Effector memory CD4-positive, alpha-beta T cell (primary cell): Measurements from ENCODE around the gene EMC6.

Source experiments
- DNase-seq, 3 donors: peaks; one replicate each; pipeline ENCODE4 v3.0.0-alpha.2; 2020
- H3K27ac ChIP-seq: 2 replicates; pipeline ENCODE4 v1.7.0; 2013; ENCODE audit warnings: mild to moderate bottlenecking, low read length, moderate library complexity; ENCODE audit not compliant: insufficient read depth, poor library complexity, severe bottlenecking
- H3K27me3 ChIP-seq: replicated peaks from 2 replicates; pipeline ENCODE4 v1.7.0; 2013; ENCODE audit warnings: mild to moderate bottlenecking, low read length; ENCODE audit not compliant: insufficient read depth, control insufficient read depth, poor library complexity, severe bottlenecking
- H3K36me3 ChIP-seq: 2 replicates; pipeline ENCODE4 v1.7.0; 2013; ENCODE audit warnings: mild to moderate bottlenecking, low read length, moderate library complexity; ENCODE audit not compliant: control insufficient read depth, insufficient read depth
- H3K4me1 ChIP-seq: 2 replicates; pipeline ENCODE4 v1.7.0; 2013; ENCODE audit warnings: low read length, mild to moderate bottlenecking; ENCODE audit not compliant: control insufficient read depth, insufficient read depth, poor library complexity, severe bottlenecking
- H3K4me3 ChIP-seq: 2 replicates; pipeline ENCODE4 v1.7.0; 2013; ENCODE audit warnings: low read length, low read depth, mild to moderate bottlenecking; ENCODE audit not compliant: insufficient read depth, poor library complexity, severe bottlenecking
- H3K9me3 ChIP-seq: 2 replicates; pipeline ENCODE4 v1.7.0; 2013; ENCODE audit warnings: mild to moderate bottlenecking, low read length, moderate library complexity; ENCODE audit not compliant: control insufficient read depth

The EMC6 gene

GRCh38 chr17:3636154-3636907 lies 32.3 kb upstream of the EMC6 start, which contains the start of the genes CTNS and SHPK:
Gene CTNS, plus strand, starts transcription at chr17:3636760. Its CDS starts 3,447 bp downstream, at chr17:3640207.
Gene SHPK, minus strand, starts transcription at chr17:3636250. Its CDS starts 31 bp downstream, at chr17:3636219.
- Histone ChIP-seq H3K4me3 (peak within 1 kb of the TSS; percentile 74), H3K27me3 (no peaks in the 10 kb centered on the region), H3K27ac (peak within 1 kb of the TSS; percentile 91), H3K9me3 (no peaks in the 10 kb centered on the region), H3K36me3 (no peaks in the 10 kb centered on the region), H3K4me1 (peaks cover 10% of the 10 kb centered on the region)
- DNase-seq, result peak; percentile 84 to 91 (median 91)

GRCh38 chr17:3636908-3637373 lies 31.7 kb upstream of the EMC6 start:
- H3K27ac ChIP-seq, result peak overlapping the region; percentile 91
- peaks cover 10% of the 10 kb centered on the region for H3K4me1 ChIP-seq
- no peaks in the 10 kb centered on the region for H3K36me3 ChIP-seq
- no peak for DNase-seq
- H3K4me3 ChIP-seq, result peak overlapping the region; percentile 74
- no peaks in the 10 kb centered on the region for H3K27me3 ChIP-seq
- H3K9me3 ChIP-seq, result no peaks in the 10 kb centered on the region

GRCh38 chr17:3639981-3640596 lies 28.5 kb upstream of the EMC6 start:
- Histone ChIP-seq H3K36me3 (no peaks in the 10 kb centered on the region), H3K4me1 (peaks cover 10% of the 10 kb centered on the region), H3K27ac (no peak overlapping the region), H3K27me3 (no peaks in the 10 kb centered on the region), H3K9me3 (no peaks in the 10 kb centered on the region), H3K4me3 (no peak overlapping the region)
- DNase-seq, result no peak

GRCh38 chr17:3641014-3641413 lies 27.6 kb upstream of the EMC6 start:
- H3K4me3 ChIP-seq, result no peak overlapping the region
- H3K4me1 ChIP-seq, result peaks cover 3% of the 10 kb centered on the region
- no peaks in the 10 kb centered on the region for H3K27me3 ChIP-seq
- no peak for DNase-seq
- no peak overlapping the region for H3K27ac ChIP-seq
- no peaks in the 10 kb centered on the region for H3K36me3 ChIP-seq
- H3K9me3 ChIP-seq, result no peaks in the 10 kb centered on the region

GRCh38 chr17:3641717-3642486 lies 26.7 kb upstream of the EMC6 start:
- Histone ChIP-seq H3K9me3 (no peaks in the 10 kb centered on the region), H3K36me3 (no peaks in the 10 kb centered on the region), H3K4me3 (no peak overlapping the region), H3K27me3 (no peaks in the 10 kb centered on the region), H3K27ac (no peak overlapping the region), H3K4me1 (no peaks in the 10 kb centered on the region)
- no peak for DNase-seq

- Histone ChIP-seq H3K4me1 (no peaks in the 10 kb centered on the region), H3K27ac (no peak overlapping the region), H3K27me3 (no peaks in the 10 kb centered on the region), H3K4me3 (no peak overlapping the region), H3K9me3 (no peaks in the 10 kb centered on the region), H3K36me3 (no peaks in the 10 kb centered on the region)
- DNase-seq, result no peak
Observed at GRCh38 chr17:3643889-3644349, 24.7 kb upstream of the EMC6 start.

- Histone ChIP-seq H3K27ac (no peak overlapping the region), H3K9me3 (no peaks in the 10 kb centered on the region), H3K27me3 (no peaks in the 10 kb centered on the region), H3K4me3 (no peak overlapping the region), H3K36me3 (no peaks in the 10 kb centered on the region), H3K4me1 (no peaks in the 10 kb centered on the region)
- DNase-seq, result no peak
Observed at GRCh38 chr17:3645310-3645709, 23.3 kb upstream of the EMC6 start.

GRCh38 chr17:3647251-3647650 lies 21.4 kb upstream of the EMC6 start:
- H3K9me3 ChIP-seq, result no peaks in the 10 kb centered on the region
- no peak for DNase-seq
- no peak overlapping the region for H3K27ac ChIP-seq
- H3K27me3 ChIP-seq, result no peaks in the 10 kb centered on the region
- H3K4me1 ChIP-seq, result no peaks in the 10 kb centered on the region
- no peaks in the 10 kb centered on the region for H3K36me3 ChIP-seq
- no peak overlapping the region for H3K4me3 ChIP-seq

- DNase-seq, result no peak
- Histone ChIP-seq H3K27ac (no peak overlapping the region), H3K4me1 (no peaks in the 10 kb centered on the region), H3K36me3 (no peaks in the 10 kb centered on the region), H3K27me3 (no peaks in the 10 kb centered on the region), H3K4me3 (no peak overlapping the region), H3K9me3 (no peaks in the 10 kb centered on the region)
Observed at GRCh38 chr17:3647769-3648555, 20.6 kb upstream of the EMC6 start.
